ENCODE results near the gene LMF2. TPM values are rescaled to one million over a fixed set of nuclear protein-coding genes. Genes with fewer than 3 reads are reported as not detected.
"Not testable (repeated sequence)": the region's sequence is repeated elsewhere in the genome, so short reads cannot be mapped to it uniquely, and the experiment has no call there.

Gene LMF2
- total RNA-seq, 1 experiment from 2014 or later = 37.3 TPM

GRCh38 chr22:50536226-50536625 lies 28.7 kb upstream of the LMF2 start:
- intact Hi-C loops (cut with micrococcal nuclease; ENCODE audit: unreplicated experiment) = no loop called here
- no peaks in the 10 kb centered on the region for H4K20me1 ChIP-seq (ENCODE audit: insufficient read depth)
- CTCF ChIA-PET = no interaction called here
- no peak for DNase-seq
- no peaks in the 10 kb centered on the region for H3K27me3 ChIP-seq (ENCODE audit: insufficient read depth, low read depth)
- POLR2A ChIA-PET (ENCODE audit: unreplicated experiment) = no interaction called here
- H3K9me3 ChIP-seq (ENCODE audit: insufficient read depth, low read depth) = no peaks in the 10 kb centered on the region
- no peak overlapping the region for H3K4me2 ChIP-seq
- no peaks in the 10 kb centered on the region for H3K79me2 ChIP-seq (ENCODE audit: low read depth)
- H3K27ac ChIP-seq = no peak overlapping the region
- H3K4me1 ChIP-seq (replicated peaks; ENCODE audit: insufficient read depth) = peaks cover 58% of the 10 kb centered on the region
- H3K9me2 ChIP-seq (ENCODE audit: insufficient read depth) = no peaks in the 10 kb centered on the region
- TF ChIP-seq, protein P1, sequence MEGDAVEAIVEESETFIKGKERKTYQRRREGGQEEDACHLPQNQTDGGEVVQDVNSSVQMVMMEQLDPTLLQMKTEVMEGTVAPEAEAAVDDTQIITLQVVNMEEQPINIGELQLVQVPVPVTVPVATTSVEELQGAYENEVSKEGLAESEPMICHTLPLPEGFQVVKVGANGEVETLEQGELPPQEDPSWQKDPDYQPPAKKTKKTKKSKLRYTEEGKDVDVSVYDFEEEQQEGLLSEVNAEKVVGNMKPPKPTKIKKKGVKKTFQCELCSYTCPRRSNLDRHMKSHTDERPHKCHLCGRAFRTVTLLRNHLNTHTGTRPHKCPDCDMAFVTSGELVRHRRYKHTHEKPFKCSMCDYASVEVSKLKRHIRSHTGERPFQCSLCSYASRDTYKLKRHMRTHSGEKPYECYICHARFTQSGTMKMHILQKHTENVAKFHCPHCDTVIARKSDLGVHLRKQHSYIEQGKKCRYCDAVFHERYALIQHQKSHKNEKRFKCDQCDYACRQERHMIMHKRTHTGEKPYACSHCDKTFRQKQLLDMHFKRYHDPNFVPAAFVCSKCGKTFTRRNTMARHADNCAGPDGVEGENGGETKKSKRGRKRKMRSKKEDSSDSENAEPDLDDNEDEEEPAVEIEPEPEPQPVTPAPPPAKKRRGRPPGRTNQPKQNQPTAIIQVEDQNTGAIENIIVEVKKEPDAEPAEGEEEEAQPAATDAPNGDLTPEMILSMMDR (conservative IDR thresholded peaks at IDR 0.05) = no peak
- no peak for TF ChIP-seq EZH2 (IDR thresholded peaks at IDR 0.05; ENCODE audit: low read depth)
- no peak overlapping the region for H3K4me3 ChIP-seq
- H3F3A ChIP-seq (ENCODE audit: insufficient read depth, low read depth) = peaks cover 58% of the 10 kb centered on the region
- H3K36me3 ChIP-seq (ENCODE audit: low read depth) = no peaks in the 10 kb centered on the region
- BruUV-seq (replicated peaks) = no TSS peak
- H2AFZ ChIP-seq = no peak overlapping the region

DNA sequence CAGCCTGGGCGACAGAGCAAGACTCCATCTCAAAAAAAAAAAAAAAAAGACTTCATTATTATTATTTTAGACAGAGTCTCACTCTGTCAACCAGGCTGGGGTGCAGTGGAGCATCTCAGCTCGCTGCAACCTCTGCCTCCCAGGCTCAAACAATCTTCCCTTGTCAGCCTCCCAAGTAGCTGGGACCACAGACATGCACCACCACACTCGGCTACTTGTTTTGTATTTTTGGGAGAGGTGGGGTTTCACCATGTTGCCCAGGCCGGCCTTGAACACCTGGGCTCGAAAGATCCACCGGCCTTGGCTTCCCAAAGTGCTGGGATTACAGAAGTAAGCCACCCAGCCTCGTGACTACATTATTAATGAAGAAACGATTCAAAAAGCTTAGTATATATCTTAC lies 27.6 kb upstream of the LMF2 start:
- Histone ChIP-seq H3K9me3 (ENCODE audit: insufficient read depth, low read depth) (no peaks in the 10 kb centered on the region), H3K4me3 (no peak overlapping the region), H3K4me2 (no peak overlapping the region), H3K36me3 (ENCODE audit: low read depth) (no peaks in the 10 kb centered on the region), H3K27ac (no peak overlapping the region), H3K9me2 (ENCODE audit: insufficient read depth) (no peaks in the 10 kb centered on the region), H3K79me2 (ENCODE audit: low read depth) (no peaks in the 10 kb centered on the region), H3K27me3 (ENCODE audit: insufficient read depth, low read depth) (no peaks in the 10 kb centered on the region), H3K4me1 (replicated peaks; ENCODE audit: insufficient read depth) (peaks cover 47% of the 10 kb centered on the region), H4K20me1 (ENCODE audit: insufficient read depth) (no peaks in the 10 kb centered on the region), H3F3A (ENCODE audit: insufficient read depth, low read depth) (peaks cover 55% of the 10 kb centered on the region), H2AFZ (no peak overlapping the region)
- ChIA-PET CTCF (no interaction called here), POLR2A (ENCODE audit: unreplicated experiment) (no interaction called here)
- intact Hi-C loops (cut with micrococcal nuclease; ENCODE audit: unreplicated experiment) = no loop called here
- DNase-seq = no peak
- no TSS peak for BruUV-seq (replicated peaks)
- no peak for TF ChIP-seq EZH2 (IDR thresholded peaks at IDR 0.05; ENCODE audit: low read depth)
- TF ChIP-seq, protein P1 (conservative IDR thresholded peaks at IDR 0.05) = no peak

- H3K9me2 ChIP-seq (ENCODE audit: insufficient read depth); H3K36me3 ChIP-seq (ENCODE audit: low read depth); DNase-seq; H3K27me3 ChIP-seq (ENCODE audit: insufficient read depth, low read depth); BruUV-seq (replicated peaks); H3K4me3 ChIP-seq; H2AFZ ChIP-seq; H3K9me3 ChIP-seq (ENCODE audit: insufficient read depth, low read depth); POLR2A ChIA-PET (ENCODE audit: unreplicated experiment); H3K79me2 ChIP-seq (ENCODE audit: low read depth); intact Hi-C loops (cut with micrococcal nuclease; ENCODE audit: unreplicated experiment); H3K4me2 ChIP-seq; H4K20me1 ChIP-seq (ENCODE audit: insufficient read depth): not testable (repeated sequence)
- CTCF ChIA-PET = interaction anchor here (0.6 kb wide), 1 partner anchor 66 kb away, joined by 3 read pairs; no protein-coding TSS in a partner anchor
- Histone ChIP-seq H3K4me1 (replicated peaks; ENCODE audit: insufficient read depth) (peaks cover 38% of the 10 kb centered on the region), H3K27ac (peak overlapping the region; percentile 13; the same call in 1 of the 2 replicates), H3F3A (ENCODE audit: insufficient read depth, low read depth) (peaks cover 54% of the 10 kb centered on the region)
Measured at GRCh38 chr22:50533856-50534711, 26.6 kb upstream of the LMF2 start.
